Natural killer cell (primary cell): ENCODE results near the gene AKAP6. TPM values are rescaled to one million over a fixed set of nuclear protein-coding genes. Genes with fewer than 3 reads are reported as not detected.

Experiments
- ATAC-seq, 3 donors: fragments of 150-1000 bp in 2 of 3; fragments of 200-7000 bp in 1 of 3; cut with Tn5 transposase; 1 replicate in 1 of 3; 2 replicates in 2 of 3; pipeline ENCODE4 v1.10.0; 2021; ENCODE audit warnings: mild to moderate bottlenecking in 2 of 3, moderate library complexity in 2 of 3
- DNase-seq, 2 donors: peaks; one replicate each; pipeline versions ENCODE4 v3.0.0 to v3.0.0-alpha.2; 2013 to 2021; ENCODE audit warnings: mixed read lengths in 1 of 2
- H3K27ac ChIP-seq: one replicate; pipeline ENCODE4 v1.5.1; 2013; ENCODE audit warnings: mild to moderate bottlenecking, low read length
- H3K27me3 ChIP-seq: one replicate; pipeline ENCODE4 v1.6.1; 2013; ENCODE audit warnings: low read length; ENCODE audit not compliant: control insufficient read depth, insufficient read depth
- H3K36me3 ChIP-seq: one replicate; pipeline ENCODE4 v1.6.1; 2013; ENCODE audit warnings: low read length; ENCODE audit not compliant: control insufficient read depth, insufficient read depth
- H3K4me1 ChIP-seq: one replicate; pipeline ENCODE4 v1.6.1; 2013; ENCODE audit warnings: low read length; ENCODE audit not compliant: control insufficient read depth, insufficient read depth
- H3K4me3 ChIP-seq: one replicate; pipeline ENCODE4 v1.5.1; 2013; ENCODE audit warnings: low read length
- H3K9me3 ChIP-seq: one replicate; pipeline ENCODE4 v1.6.1; 2013; ENCODE audit warnings: low read length; ENCODE audit not compliant: control insufficient read depth, insufficient read depth
- H3K27ac Mint-ChIP-seq, 2 donors: one replicate each; pipeline ENCODE4 v1.8.0; 2022; ENCODE audit warnings: mild to moderate bottlenecking in 2 of 2, mixed read lengths in 2 of 2, moderate library complexity in 1 of 2
- H3K27me3 Mint-ChIP-seq, 2 donors: one replicate each; pipeline ENCODE4 v1.8.0; 2022; ENCODE audit warnings: low read depth in 2 of 2, mixed read lengths in 2 of 2
- H3K36me3 Mint-ChIP-seq: one replicate; pipeline ENCODE4 v1.8.0; 2022; ENCODE audit warnings: mixed read lengths
- H3K4me1 Mint-ChIP-seq, 2 donors: one replicate each; pipeline ENCODE4 v1.8.0; 2022; ENCODE audit warnings: mixed read lengths in 2 of 2
- H3K4me3 Mint-ChIP-seq: one replicate; pipeline ENCODE4 v1.8.0; 2022; ENCODE audit warnings: mild to moderate bottlenecking, moderate library complexity, mixed read lengths
- H3K9me3 Mint-ChIP-seq, 2 donors: one replicate each; pipeline ENCODE4 v1.8.0; 2022; ENCODE audit warnings: mixed read lengths in 2 of 2
- WGBS: methylation state at CpG from one replicate; pipeline ENCODE4 v1.1.7; 2013; ENCODE audit warnings: missing lambda C conversion rate; ENCODE audit not compliant: insufficient coverage; 5-methylcytosine and 5-hydroxymethylcytosine counted together
- intact Hi-C: fragments of 100-400 bp; cut with micrococcal nuclease; formaldehyde crosslinking; loops from one replicate; pipeline ENCODE4 v1.14.2; 2022
- total RNA-seq, 4 donors: library from RNA; stranded (reverse); fragments of 120-200 nt in 1 of 4; gene quantifications; one replicate each; pipeline versions ENCODE4 v1.2.3 to v1.2.4, GENCODE V29; 2013 to 2022
- TF ChIP-seq, protein P1 (sequence below): fragments of 200-600 bp; IDR thresholded peaks from one replicate; pipeline ENCODE4 v1.8.0; 2022; ENCODE audit warnings: antibody characterized with exemption

Gene AKAP6
- total RNA-seq, 3 donors from 2014 or later (not counting 1 experiment from before 2014, with no cell fraction given) = 0.21 to 1.3 (median 0.80) TPM

GRCh38 chr14:32472512-32473463 lies 143.7 kb downstream of the AKAP6 start:
- TF ChIP-seq, protein P1, sequence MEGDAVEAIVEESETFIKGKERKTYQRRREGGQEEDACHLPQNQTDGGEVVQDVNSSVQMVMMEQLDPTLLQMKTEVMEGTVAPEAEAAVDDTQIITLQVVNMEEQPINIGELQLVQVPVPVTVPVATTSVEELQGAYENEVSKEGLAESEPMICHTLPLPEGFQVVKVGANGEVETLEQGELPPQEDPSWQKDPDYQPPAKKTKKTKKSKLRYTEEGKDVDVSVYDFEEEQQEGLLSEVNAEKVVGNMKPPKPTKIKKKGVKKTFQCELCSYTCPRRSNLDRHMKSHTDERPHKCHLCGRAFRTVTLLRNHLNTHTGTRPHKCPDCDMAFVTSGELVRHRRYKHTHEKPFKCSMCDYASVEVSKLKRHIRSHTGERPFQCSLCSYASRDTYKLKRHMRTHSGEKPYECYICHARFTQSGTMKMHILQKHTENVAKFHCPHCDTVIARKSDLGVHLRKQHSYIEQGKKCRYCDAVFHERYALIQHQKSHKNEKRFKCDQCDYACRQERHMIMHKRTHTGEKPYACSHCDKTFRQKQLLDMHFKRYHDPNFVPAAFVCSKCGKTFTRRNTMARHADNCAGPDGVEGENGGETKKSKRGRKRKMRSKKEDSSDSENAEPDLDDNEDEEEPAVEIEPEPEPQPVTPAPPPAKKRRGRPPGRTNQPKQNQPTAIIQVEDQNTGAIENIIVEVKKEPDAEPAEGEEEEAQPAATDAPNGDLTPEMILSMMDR = no peak
- peaks cover 0 to 5% of the 10 kb centered on the region in 2 donors for H3K27me3 Mint-ChIP-seq
- DNase-seq (no peak), ATAC-seq (no peak)
- no peaks in the 10 kb centered on the region for H3K4me1 Mint-ChIP-seq
- H3K36me3 ChIP-seq = no peaks in the 10 kb centered on the region
- H3K4me1 ChIP-seq = no peaks in the 10 kb centered on the region
- H3K36me3 Mint-ChIP-seq = no peaks in the 10 kb centered on the region
- intact Hi-C loops = no loop called here
- no peak overlapping the region for H3K4me3 Mint-ChIP-seq
- no peaks in the 10 kb centered on the region for H3K9me3 Mint-ChIP-seq
- no peaks in the 10 kb centered on the region for H3K27me3 ChIP-seq
- no peak overlapping the region for H3K27ac Mint-ChIP-seq
- H3K4me3 ChIP-seq = no peak overlapping the region
- H3K27ac ChIP-seq = no peak overlapping the region
- 53% methylated on average over 3 of the region's 4 CpGs for WGBS
- no peaks in the 10 kb centered on the region for H3K9me3 ChIP-seq

- Mint-ChIP-seq H3K36me3 (no peaks in the 10 kb centered on the region), H3K9me3 (no peaks in the 10 kb centered on the region), H3K4me3 (no peak overlapping the region), H3K4me1 (no peaks in the 10 kb centered on the region), H3K27me3 (peaks cover 0 to 5% of the 10 kb centered on the region in 2 donors), H3K27ac (no peak overlapping the region)
- DNase-seq (no peak), ATAC-seq (no peak)
- intact Hi-C loops = no loop called here
- H3K27me3 ChIP-seq = no peaks in the 10 kb centered on the region
- TF ChIP-seq, protein P1 = no peak
- H3K9me3 ChIP-seq = no peaks in the 10 kb centered on the region
- H3K4me3 ChIP-seq = no peak overlapping the region
- WGBS = 77% methylated on average over 3 of the region's 3 CpGs
- H3K4me1 ChIP-seq = no peaks in the 10 kb centered on the region
- no peak overlapping the region for H3K27ac ChIP-seq
- H3K36me3 ChIP-seq = no peaks in the 10 kb centered on the region
These were observed 144.4 kb downstream of the AKAP6 start for GRCh38 chr14:32473464-32473855.

DNA sequence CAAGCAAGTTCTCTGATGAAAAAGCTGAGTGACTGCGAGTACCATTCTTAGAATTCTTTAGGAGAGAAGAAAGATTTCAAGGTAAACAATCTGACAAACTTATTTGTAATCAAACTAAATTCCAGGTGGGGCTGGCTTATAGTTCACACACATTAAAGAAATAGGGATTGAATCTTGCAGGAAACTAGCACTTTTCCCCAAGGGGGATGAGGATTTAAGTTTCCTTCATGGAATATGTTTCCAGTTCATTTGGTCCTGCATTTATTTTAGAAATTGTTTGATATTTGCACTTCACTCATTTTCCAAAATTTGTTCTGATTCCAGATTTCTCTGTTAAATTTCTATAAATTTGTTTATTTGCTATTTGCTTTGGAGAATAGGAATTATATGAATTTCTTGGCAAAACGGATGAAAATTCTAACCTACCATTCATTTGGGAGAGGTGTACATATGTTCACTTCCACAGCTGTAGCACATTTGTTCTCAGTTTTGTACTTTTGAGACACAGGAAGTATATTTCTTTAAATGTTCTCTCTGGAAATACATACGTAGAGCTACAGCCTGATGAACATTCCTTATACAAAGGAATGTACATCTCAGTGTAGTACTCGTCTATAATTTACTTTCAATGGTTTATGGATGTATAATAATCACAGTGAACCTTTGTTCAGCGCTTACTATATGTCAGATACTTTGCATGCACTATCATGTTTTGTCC lies 145.5 kb downstream of the AKAP6 start:
- H3K9me3 Mint-ChIP-seq = no peaks in the 10 kb centered on the region
- no peak overlapping the region for H3K27ac ChIP-seq
- H3K4me1 Mint-ChIP-seq = no peaks in the 10 kb centered on the region
- no peaks in the 10 kb centered on the region for H3K36me3 Mint-ChIP-seq
- no peaks in the 10 kb centered on the region for H3K36me3 ChIP-seq
- no peaks in the 10 kb centered on the region for H3K9me3 ChIP-seq
- H3K4me3 Mint-ChIP-seq = no peak overlapping the region
- H3K27me3 ChIP-seq = no peaks in the 10 kb centered on the region
- ATAC-seq (no peak), DNase-seq (no peak)
- H3K27me3 Mint-ChIP-seq = peaks cover 0 to 5% of the 10 kb centered on the region in 2 donors
- intact Hi-C loops = no loop called here
- TF ChIP-seq, protein P1 = no peak
- H3K4me1 ChIP-seq = no peaks in the 10 kb centered on the region
- WGBS = 80% methylated on average over 3 of the region's 5 CpGs
- H3K27ac Mint-ChIP-seq = no peak overlapping the region
- H3K4me3 ChIP-seq = no peak overlapping the region
